GM18517 (cell line): ENCODE results near the gene RNASE11.

Experiments used
- ATAC-seq: cut with Tn5 transposase; IDR thresholded peaks from one replicate; pipeline ENCODE4 v1.9.1; 2021; ENCODE audit warnings: mild to moderate bottlenecking, moderate library complexity; ENCODE audit not compliant: unreplicated experiment

The RNASE11 gene

GRCh38 chr14:20546877-20547276, 40.9 kb downstream of the RNASE11 start:
- ATAC-seq: no peak

DNA sequence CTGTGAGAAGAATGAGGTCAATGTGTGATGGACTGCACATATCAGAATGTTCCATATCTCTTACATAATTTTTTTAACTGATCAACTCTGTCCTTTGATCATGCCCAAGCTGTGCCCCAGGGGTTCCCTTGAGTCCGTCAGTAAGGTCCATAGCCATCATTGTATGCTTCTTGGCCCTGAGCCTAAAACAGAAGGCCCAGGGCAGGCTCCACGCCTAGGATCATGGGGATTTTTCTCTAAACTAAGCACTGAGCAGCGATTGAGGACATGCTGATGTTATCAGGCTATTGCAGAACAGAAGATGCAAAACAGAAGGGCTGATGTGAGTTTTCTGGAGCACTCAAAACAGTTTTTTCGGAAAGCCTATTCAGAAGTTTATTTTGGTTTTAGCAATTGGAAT, 47.9 kb downstream of the RNASE11 start:
- no peak for ATAC-seq
